Natural killer cell (primary cell): ENCODE data around the gene CACNA1F. TPM values are rescaled to one million over a fixed set of nuclear protein-coding genes. Genes with fewer than 3 reads are reported as not detected.

Source experiments
- ATAC-seq, 3 donors: fragments of 150-1000 bp in 2 of 3; fragments of 200-7000 bp in 1 of 3; cut with Tn5 transposase; 1 replicate in 1 of 3; 2 replicates in 2 of 3; pipeline ENCODE4 v1.10.0; 2021; ENCODE audit warnings: mild to moderate bottlenecking in 2 of 3, moderate library complexity in 2 of 3
- DNase-seq, 2 donors: peaks; one replicate each; pipeline versions ENCODE4 v3.0.0 to v3.0.0-alpha.2; 2013 to 2021; ENCODE audit warnings: mixed read lengths in 1 of 2
- H3K27ac ChIP-seq: one replicate; pipeline ENCODE4 v1.5.1; 2013; ENCODE audit warnings: mild to moderate bottlenecking, low read length
- H3K27me3 ChIP-seq: one replicate; pipeline ENCODE4 v1.6.1; 2013; ENCODE audit warnings: low read length; ENCODE audit not compliant: control insufficient read depth, insufficient read depth
- H3K36me3 ChIP-seq: one replicate; pipeline ENCODE4 v1.6.1; 2013; ENCODE audit warnings: low read length; ENCODE audit not compliant: control insufficient read depth, insufficient read depth
- H3K4me1 ChIP-seq: one replicate; pipeline ENCODE4 v1.6.1; 2013; ENCODE audit warnings: low read length; ENCODE audit not compliant: control insufficient read depth, insufficient read depth
- H3K4me3 ChIP-seq: one replicate; pipeline ENCODE4 v1.5.1; 2013; ENCODE audit warnings: low read length
- H3K9me3 ChIP-seq: one replicate; pipeline ENCODE4 v1.6.1; 2013; ENCODE audit warnings: low read length; ENCODE audit not compliant: control insufficient read depth, insufficient read depth
- H3K27ac Mint-ChIP-seq, 2 donors: one replicate each; pipeline ENCODE4 v1.8.0; 2022; ENCODE audit warnings: mild to moderate bottlenecking in 2 of 2, mixed read lengths in 2 of 2, moderate library complexity in 1 of 2
- H3K27me3 Mint-ChIP-seq, 2 donors: one replicate each; pipeline ENCODE4 v1.8.0; 2022; ENCODE audit warnings: low read depth in 2 of 2, mixed read lengths in 2 of 2
- H3K36me3 Mint-ChIP-seq: one replicate; pipeline ENCODE4 v1.8.0; 2022; ENCODE audit warnings: mixed read lengths
- H3K4me1 Mint-ChIP-seq, 2 donors: one replicate each; pipeline ENCODE4 v1.8.0; 2022; ENCODE audit warnings: mixed read lengths in 2 of 2
- H3K4me3 Mint-ChIP-seq: one replicate; pipeline ENCODE4 v1.8.0; 2022; ENCODE audit warnings: mild to moderate bottlenecking, moderate library complexity, mixed read lengths
- H3K9me3 Mint-ChIP-seq, 2 donors: one replicate each; pipeline ENCODE4 v1.8.0; 2022; ENCODE audit warnings: mixed read lengths in 2 of 2
- WGBS: methylation state at CpG from one replicate; pipeline ENCODE4 v1.1.7; 2013; ENCODE audit warnings: missing lambda C conversion rate; ENCODE audit not compliant: insufficient coverage; 5-methylcytosine and 5-hydroxymethylcytosine counted together
- intact Hi-C: fragments of 100-400 bp; cut with micrococcal nuclease; formaldehyde crosslinking; loops from one replicate; pipeline ENCODE4 v1.14.2; 2022
- total RNA-seq, 4 donors: library from RNA; stranded (reverse); fragments of 120-200 nt in 1 of 4; gene quantifications; one replicate each; pipeline versions ENCODE4 v1.2.3 to v1.2.4, GENCODE V29; 2013 to 2022
- TF ChIP-seq, protein P1 (sequence below): fragments of 200-600 bp; IDR thresholded peaks from one replicate; pipeline ENCODE4 v1.8.0; 2022; ENCODE audit warnings: antibody characterized with exemption

CACNA1F gene
- total RNA-seq, 3 donors from 2014 or later (not counting 1 experiment from before 2014, with no cell fraction given), result 0.48 to 1.1 (median 0.66) TPM

DNA sequence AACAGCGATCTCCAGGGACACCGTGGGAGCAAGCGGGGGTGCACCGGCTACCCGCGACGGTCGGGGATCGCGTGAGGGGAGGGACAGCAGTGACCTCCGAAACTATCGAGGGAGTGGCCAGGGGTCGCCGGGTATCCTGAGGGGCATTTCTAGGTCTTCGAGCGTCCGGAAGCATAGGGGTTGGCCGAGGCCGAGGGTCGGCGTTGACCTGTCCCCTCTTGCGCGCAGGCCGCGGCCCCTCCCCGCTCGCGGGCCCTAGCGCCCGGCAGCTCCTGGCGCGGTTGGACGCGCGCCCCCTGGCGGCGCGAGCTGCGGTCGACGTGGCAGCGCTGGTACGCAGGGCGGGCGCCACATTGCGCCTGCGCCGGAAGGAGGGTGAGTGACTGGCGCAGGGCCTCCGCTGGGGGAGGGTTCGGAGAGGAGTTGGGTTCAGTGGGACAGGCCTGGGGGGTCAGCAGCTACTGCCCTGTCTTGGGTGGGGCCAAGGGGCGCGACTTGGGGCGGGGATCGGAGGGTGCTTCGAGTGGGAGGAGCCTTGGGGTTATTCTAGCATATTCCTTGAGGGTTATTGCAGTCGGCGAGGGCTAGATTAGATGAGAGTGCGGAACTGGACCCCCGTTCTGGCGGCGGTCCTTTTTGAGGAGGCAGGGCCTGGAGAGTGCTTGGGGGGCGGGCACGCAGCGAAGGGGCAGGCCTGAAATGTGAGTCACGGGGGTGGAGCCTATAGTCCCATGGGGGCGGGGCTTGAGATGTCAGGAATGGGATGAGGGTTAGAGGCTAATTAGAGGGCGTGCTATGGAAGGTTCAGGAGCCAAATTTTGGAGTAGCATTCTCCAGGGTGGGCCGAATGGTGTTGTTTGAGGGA lies 69.4 kb downstream of the CACNA1F start:
- TF ChIP-seq, protein P1, sequence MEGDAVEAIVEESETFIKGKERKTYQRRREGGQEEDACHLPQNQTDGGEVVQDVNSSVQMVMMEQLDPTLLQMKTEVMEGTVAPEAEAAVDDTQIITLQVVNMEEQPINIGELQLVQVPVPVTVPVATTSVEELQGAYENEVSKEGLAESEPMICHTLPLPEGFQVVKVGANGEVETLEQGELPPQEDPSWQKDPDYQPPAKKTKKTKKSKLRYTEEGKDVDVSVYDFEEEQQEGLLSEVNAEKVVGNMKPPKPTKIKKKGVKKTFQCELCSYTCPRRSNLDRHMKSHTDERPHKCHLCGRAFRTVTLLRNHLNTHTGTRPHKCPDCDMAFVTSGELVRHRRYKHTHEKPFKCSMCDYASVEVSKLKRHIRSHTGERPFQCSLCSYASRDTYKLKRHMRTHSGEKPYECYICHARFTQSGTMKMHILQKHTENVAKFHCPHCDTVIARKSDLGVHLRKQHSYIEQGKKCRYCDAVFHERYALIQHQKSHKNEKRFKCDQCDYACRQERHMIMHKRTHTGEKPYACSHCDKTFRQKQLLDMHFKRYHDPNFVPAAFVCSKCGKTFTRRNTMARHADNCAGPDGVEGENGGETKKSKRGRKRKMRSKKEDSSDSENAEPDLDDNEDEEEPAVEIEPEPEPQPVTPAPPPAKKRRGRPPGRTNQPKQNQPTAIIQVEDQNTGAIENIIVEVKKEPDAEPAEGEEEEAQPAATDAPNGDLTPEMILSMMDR, result peak; percentile 62
- Mint-ChIP-seq H3K9me3 (no peaks in the 10 kb centered on the region), H3K27me3 (no peaks in the 10 kb centered on the region), H3K4me1 (peaks cover 22 to 39% of the 10 kb centered on the region in 2 donors), H3K36me3 (no peaks in the 10 kb centered on the region), H3K4me3 (peak overlapping the region; percentile 77), H3K27ac (peak overlapping the region; percentile 84 to 93)
- no peaks in the 10 kb centered on the region for H3K9me3 ChIP-seq
- peak; percentile 79 to 93 for DNase-seq
- no peaks in the 10 kb centered on the region for H3K27me3 ChIP-seq
- peaks cover 46% of the 10 kb centered on the region for H3K4me1 ChIP-seq
- intact Hi-C loops, result no loop called here
- peak; percentile 64 to 78 (median 68) for ATAC-seq
- 2% methylated on average over 69 of the region's 69 CpGs for WGBS
- H3K36me3 ChIP-seq, result no peaks in the 10 kb centered on the region
- peak overlapping the region; percentile 93 for H3K27ac ChIP-seq
- H3K4me3 ChIP-seq, result peak overlapping the region; percentile 40

DNA sequence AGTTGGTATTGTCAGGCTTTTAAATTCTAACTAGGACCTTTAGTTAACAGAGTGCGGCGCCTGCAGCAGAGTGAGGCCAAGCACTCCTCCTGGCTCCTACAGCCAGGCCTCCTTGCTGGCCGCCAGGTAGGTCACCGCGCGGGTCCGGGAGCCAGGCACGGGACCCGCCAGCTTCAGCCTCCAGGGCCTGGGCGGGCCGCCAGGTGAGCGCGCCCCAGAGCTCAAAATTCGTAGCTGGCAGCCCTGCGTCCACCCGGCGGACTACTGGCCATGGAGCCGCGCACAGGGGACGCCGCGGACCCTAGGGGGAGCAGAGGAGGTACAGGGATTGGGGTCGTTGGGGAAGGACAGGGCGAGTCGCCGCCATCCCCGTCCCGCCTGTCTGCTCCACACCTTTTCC lies 70.5 kb downstream of the CACNA1F start, which contains the start of gene MAGIX:
TSS of gene MAGIX (plus strand) at position 139 of the 400 bp plus-strand sequence. CDS start at position 271, 132 bp downstream.
- 94% methylated on average over 21 of the region's 28 CpGs for WGBS
- Mint-ChIP-seq H3K27ac (peak within 1 kb of the TSS; percentile 84 to 93), H3K4me1 (peaks cover 18 to 36% of the 10 kb centered on the region in 2 donors), H3K4me3 (peak within 1 kb of the TSS; percentile 77), H3K9me3 (no peaks in the 10 kb centered on the region), H3K27me3 (no peaks in the 10 kb centered on the region), H3K36me3 (no peaks in the 10 kb centered on the region)
- ATAC-seq (no peak), DNase-seq (no peak)
- H3K27me3 ChIP-seq, result no peaks in the 10 kb centered on the region
- no peaks in the 10 kb centered on the region for H3K9me3 ChIP-seq
- peak within 1 kb of the TSS; percentile 40 for H3K4me3 ChIP-seq
- peak within 1 kb of the TSS; percentile 93 for H3K27ac ChIP-seq
- TF ChIP-seq, protein P1, result no peak
- H3K4me1 ChIP-seq, result peaks cover 36% of the 10 kb centered on the region
- no peaks in the 10 kb centered on the region for H3K36me3 ChIP-seq
- intact Hi-C loops, result no loop called here

DNA sequence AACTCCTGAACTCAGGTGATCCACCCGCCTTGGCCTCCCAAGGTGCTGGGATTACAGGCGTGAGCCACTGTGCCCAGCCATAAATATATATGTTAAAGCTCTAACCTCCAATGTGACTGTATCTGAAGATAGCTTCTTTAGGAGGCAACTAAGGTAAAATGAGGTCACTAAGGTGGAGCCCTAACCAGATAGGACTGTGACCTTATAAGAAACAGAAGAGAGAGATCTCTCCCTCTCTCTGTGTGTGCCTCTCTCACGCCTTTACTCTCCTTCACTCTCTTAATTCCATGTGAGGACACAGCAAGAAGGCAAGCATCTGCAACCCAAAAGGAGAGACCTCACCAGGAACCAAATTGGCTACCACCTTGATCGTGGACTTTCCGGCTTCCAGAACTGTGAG lies 71.5 kb downstream of the CACNA1F start:
- DNase-seq, result no peak
- WGBS, result 100% methylated on average over 1 of the region's 5 CpGs
- Histone ChIP-seq H3K27ac (no peak overlapping the region), H3K36me3 (no peaks in the 10 kb centered on the region), H3K27me3 (no peaks in the 10 kb centered on the region), H3K4me3 (no peak overlapping the region), H3K9me3 (no peaks in the 10 kb centered on the region), H3K4me1 (peaks cover 26% of the 10 kb centered on the region)
- Mint-ChIP-seq H3K4me1 (peaks cover 9 to 27% of the 10 kb centered on the region in 2 donors), H3K36me3 (no peaks in the 10 kb centered on the region), H3K27me3 (no peaks in the 10 kb centered on the region), H3K27ac (no peak overlapping the region), H3K9me3 (no peaks in the 10 kb centered on the region), H3K4me3 (no peak overlapping the region)
- no peak for ATAC-seq
- TF ChIP-seq, protein P1, result no peak
- intact Hi-C loops, result no loop called here
